Measurements from ENCODE around the gene CD72. TPM values are rescaled to one million over a fixed set of nuclear protein-coding genes. Genes with fewer than 3 reads are reported as not detected.

Gene CD72
- polyA plus RNA-seq, 3 donors, result 1.6 to 6.8 (median 1.8) TPM

GRCh38 chr9:35619800-35620158, 1.6 kb upstream of the CD72 start:
- Mint-ChIP-seq H3K27me3 (ENCODE audit: low read depth in 3 of 3) (peaks cover 8 to 24% (median 16%) of the 10 kb centered on the region in 3 donors), H3K4me3 (peak overlapping the region in 1 of 2 donors; percentile 43), H3K4me1 (peaks cover 38% of the 10 kb centered on the region), H3K27ac (peak overlapping the region in 1 of 7 donors; percentile 81), H3K36me3 (peaks cover 3 to 4% of the 10 kb centered on the region in 2 donors), H3K9me3 (no peaks in the 10 kb centered on the region)
- Histone ChIP-seq H4K20me1 (ENCODE audit: insufficient read depth, low read length) (no peaks in the 10 kb centered on the region), H3K9ac (ENCODE audit: insufficient read depth, low read length, poor library complexity, severe bottlenecking) (no peak overlapping the region), H3K4me3 (replicated peaks in 1 of 3; ENCODE audit: low read depth in 2 of 3, low read length in 3 of 3) (no peak overlapping the region), H3K27ac (ENCODE audit: low read depth in 1 of 2, low read length in 2 of 2) (no peak overlapping the region), H3K4me1 (ENCODE audit: control insufficient read depth in 1 of 2, insufficient read depth in 2 of 2, low read length in 2 of 2) (peaks cover 32 to 35% of the 10 kb centered on the region in 2 donors), H2AFZ (ENCODE audit: insufficient read depth, low read depth, low read length, poor library complexity, severe bottlenecking) (peak overlapping the region; percentile 38), H3K4me2 (replicated peaks; ENCODE audit: extremely low read depth, low read length, poor library complexity, severe bottlenecking) (no peak overlapping the region), H3K9me3 (replicated peaks in 1 of 2; ENCODE audit: control insufficient read depth in 1 of 2, insufficient read depth in 1 of 2, low read length in 2 of 2) (no peaks in the 10 kb centered on the region), H3K79me2 (ENCODE audit: insufficient read depth, low read length) (no peaks in the 10 kb centered on the region), H3K36me3 (replicated peaks in 1 of 2; ENCODE audit: control insufficient read depth in 1 of 2, insufficient read depth in 2 of 2, low read length in 2 of 2) (no peaks in the 10 kb centered on the region), H3K27me3 (ENCODE audit: control insufficient read depth in 2 of 2, insufficient read depth in 2 of 2, low read length in 2 of 2) (no peaks in the 10 kb centered on the region)
- DNase-seq, result no peak
- 25% methylated on average over 1 of the region's 2 CpGs for WGBS (ENCODE audit: insufficient coverage)
- TF ChIP-seq CTCF (IDR thresholded peaks at IDR 0.05), result no peak
- intact Hi-C loops (cut with micrococcal nuclease), result no loop called here

- Histone ChIP-seq H3K4me2 (replicated peaks; ENCODE audit: extremely low read depth, low read length, poor library complexity, severe bottlenecking) (no peak overlapping the region), H3K27me3 (ENCODE audit: control insufficient read depth in 2 of 2, insufficient read depth in 2 of 2, low read length in 2 of 2) (no peaks in the 10 kb centered on the region), H3K9ac (ENCODE audit: insufficient read depth, low read length, poor library complexity, severe bottlenecking) (no peak overlapping the region), H3K36me3 (replicated peaks in 1 of 2; ENCODE audit: control insufficient read depth in 1 of 2, insufficient read depth in 2 of 2, low read length in 2 of 2) (no peaks in the 10 kb centered on the region), H3K79me2 (ENCODE audit: insufficient read depth, low read length) (no peaks in the 10 kb centered on the region), H3K4me1 (ENCODE audit: control insufficient read depth in 1 of 2, insufficient read depth in 2 of 2, low read length in 2 of 2) (peaks cover 32 to 35% of the 10 kb centered on the region in 2 donors), H2AFZ (ENCODE audit: insufficient read depth, low read depth, low read length, poor library complexity, severe bottlenecking) (peak overlapping the region; percentile 38), H3K9me3 (replicated peaks in 1 of 2; ENCODE audit: control insufficient read depth in 1 of 2, insufficient read depth in 1 of 2, low read length in 2 of 2) (no peaks in the 10 kb centered on the region), H3K27ac (ENCODE audit: low read depth in 1 of 2, low read length in 2 of 2) (peak overlapping the region in 1 of 2 donors; percentile 8), H4K20me1 (ENCODE audit: insufficient read depth, low read length) (no peaks in the 10 kb centered on the region), H3K4me3 (replicated peaks in 1 of 3; ENCODE audit: low read depth in 2 of 3, low read length in 3 of 3) (no peak overlapping the region)
- Mint-ChIP-seq H3K27ac (peak overlapping the region in 2 of 7 donors; percentile 77 to 81), H3K27me3 (ENCODE audit: low read depth in 3 of 3) (peaks cover 12 to 24% (median 16%) of the 10 kb centered on the region in 3 donors), H3K4me3 (peak overlapping the region in 1 of 2 donors; percentile 43), H3K36me3 (peaks cover 3 to 4% of the 10 kb centered on the region in 2 donors), H3K9me3 (no peaks in the 10 kb centered on the region), H3K4me1 (peaks cover 38% of the 10 kb centered on the region)
- TF ChIP-seq CTCF (IDR thresholded peaks at IDR 0.05), result no peak
- peak; percentile 21 to 67 (median 42) for DNase-seq
- intact Hi-C loops (cut with micrococcal nuclease), result no loop called here
- WGBS (ENCODE audit: insufficient coverage), result 50% methylated on average over 6 of the region's 17 CpGs
Observed at GRCh38 chr9:35618854-35619799, 914 bp upstream of the CD72 start.
